Lower lobe of right lung (tissue), 2 donors: ENCODE measurements around the gene HINFP. TPM values are rescaled to one million over a fixed set of nuclear protein-coding genes. Genes with fewer than 3 reads are reported as not detected.

ENCODE experiments used
- ATAC-seq, 2 donors: fragments of 200-7000 bp; cut with Tn5 transposase; one replicate each; pipeline ENCODE4 v1.9.1; 2020 to 2022; ENCODE audit warnings: mild to moderate bottlenecking in 2 of 2, moderate library complexity in 2 of 2
- DNase-seq: peaks from one replicate; pipeline ENCODE4 v3.0.0-alpha.2; 2020
- H3K27ac ChIP-seq: fragments of 200-600 bp; one replicate; pipeline ENCODE4 v1.8.0; 2022
- H3K27me3 ChIP-seq: fragments of 200-600 bp; one replicate; pipeline ENCODE4 v1.8.0; 2022; ENCODE audit warnings: low read depth
- H3K36me3 ChIP-seq: fragments of 200-600 bp; one replicate; pipeline ENCODE4 v1.8.0; 2022; ENCODE audit warnings: mild to moderate bottlenecking
- H3K4me1 ChIP-seq: fragments of 200-600 bp; one replicate; pipeline ENCODE4 v1.8.0; 2022
- H3K4me3 ChIP-seq: fragments of 200-600 bp; one replicate; pipeline ENCODE4 v1.8.0; 2022; ENCODE audit warnings: mild to moderate bottlenecking
- H3K9me3 ChIP-seq: fragments of 200-600 bp; one replicate; pipeline ENCODE4 v1.8.0; 2022
- intact Hi-C: fragments of 100-400 bp; cut with DNase I; formaldehyde crosslinking; loops from one replicate; pipeline ENCODE4 v1.11.0; 2022
- total RNA-seq: library from RNA; stranded (reverse); fragmentation: NEBNext Ultra II Directional; extraction: Animal tissue kit (Norgen Biotek cat#: 25700); gene quantifications from one replicate; pipeline ENCODE4 v1.2.1, GENCODE V29; 2021
- TF ChIP-seq, protein P1 (sequence below): fragments of 200-600 bp; IDR thresholded peaks from one replicate; pipeline ENCODE4 v1.8.0; 2022; ENCODE audit warnings: antibody characterized with exemption, mild to moderate bottlenecking
- donor health status: DM: no; HTN: yes; CAD: no; lungs with severe emphysema.

HINFP gene
- total RNA-seq, 1 donor from 2014 or later = 31.0 TPM

DNA sequence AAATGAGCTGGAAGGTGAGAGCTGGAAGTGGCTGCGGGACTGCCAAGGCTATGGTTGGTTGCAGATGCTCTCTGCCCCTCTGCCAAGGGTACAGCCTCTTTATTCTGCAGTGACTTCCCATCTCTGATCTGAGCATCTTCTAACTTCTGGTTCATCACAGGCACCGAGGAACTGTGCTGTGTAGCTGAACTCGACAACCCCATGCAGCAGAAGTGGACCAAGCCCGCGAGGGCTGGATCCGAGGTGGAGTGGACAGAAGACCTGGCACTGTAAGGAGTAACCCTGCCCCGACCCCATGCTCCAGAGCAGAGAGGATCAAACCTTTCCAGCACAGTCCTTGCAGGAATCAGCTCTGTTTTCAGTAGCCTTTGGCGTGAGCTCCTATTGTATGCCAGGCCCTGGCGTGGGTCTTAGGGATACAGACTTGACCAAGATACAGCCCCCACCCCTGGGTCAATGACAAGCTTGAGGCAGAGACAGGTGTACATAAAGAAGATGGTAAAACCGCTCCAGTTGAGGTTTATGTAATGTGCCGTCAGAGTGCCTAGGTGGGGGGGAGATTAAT lies 9.9 kb upstream of the HINFP start:
- H3K9me3 ChIP-seq = no peaks in the 10 kb centered on the region
- H3K4me1 ChIP-seq = peaks cover 29% of the 10 kb centered on the region
- TF ChIP-seq, protein P1, sequence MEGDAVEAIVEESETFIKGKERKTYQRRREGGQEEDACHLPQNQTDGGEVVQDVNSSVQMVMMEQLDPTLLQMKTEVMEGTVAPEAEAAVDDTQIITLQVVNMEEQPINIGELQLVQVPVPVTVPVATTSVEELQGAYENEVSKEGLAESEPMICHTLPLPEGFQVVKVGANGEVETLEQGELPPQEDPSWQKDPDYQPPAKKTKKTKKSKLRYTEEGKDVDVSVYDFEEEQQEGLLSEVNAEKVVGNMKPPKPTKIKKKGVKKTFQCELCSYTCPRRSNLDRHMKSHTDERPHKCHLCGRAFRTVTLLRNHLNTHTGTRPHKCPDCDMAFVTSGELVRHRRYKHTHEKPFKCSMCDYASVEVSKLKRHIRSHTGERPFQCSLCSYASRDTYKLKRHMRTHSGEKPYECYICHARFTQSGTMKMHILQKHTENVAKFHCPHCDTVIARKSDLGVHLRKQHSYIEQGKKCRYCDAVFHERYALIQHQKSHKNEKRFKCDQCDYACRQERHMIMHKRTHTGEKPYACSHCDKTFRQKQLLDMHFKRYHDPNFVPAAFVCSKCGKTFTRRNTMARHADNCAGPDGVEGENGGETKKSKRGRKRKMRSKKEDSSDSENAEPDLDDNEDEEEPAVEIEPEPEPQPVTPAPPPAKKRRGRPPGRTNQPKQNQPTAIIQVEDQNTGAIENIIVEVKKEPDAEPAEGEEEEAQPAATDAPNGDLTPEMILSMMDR = no peak
- no peaks in the 10 kb centered on the region for H3K27me3 ChIP-seq
- H3K36me3 ChIP-seq = peaks cover 65% of the 10 kb centered on the region
- ATAC-seq (no peak), DNase-seq (no peak)
- intact Hi-C loops = no loop called here
- no peak overlapping the region for H3K27ac ChIP-seq
- no peak overlapping the region for H3K4me3 ChIP-seq

DNA sequence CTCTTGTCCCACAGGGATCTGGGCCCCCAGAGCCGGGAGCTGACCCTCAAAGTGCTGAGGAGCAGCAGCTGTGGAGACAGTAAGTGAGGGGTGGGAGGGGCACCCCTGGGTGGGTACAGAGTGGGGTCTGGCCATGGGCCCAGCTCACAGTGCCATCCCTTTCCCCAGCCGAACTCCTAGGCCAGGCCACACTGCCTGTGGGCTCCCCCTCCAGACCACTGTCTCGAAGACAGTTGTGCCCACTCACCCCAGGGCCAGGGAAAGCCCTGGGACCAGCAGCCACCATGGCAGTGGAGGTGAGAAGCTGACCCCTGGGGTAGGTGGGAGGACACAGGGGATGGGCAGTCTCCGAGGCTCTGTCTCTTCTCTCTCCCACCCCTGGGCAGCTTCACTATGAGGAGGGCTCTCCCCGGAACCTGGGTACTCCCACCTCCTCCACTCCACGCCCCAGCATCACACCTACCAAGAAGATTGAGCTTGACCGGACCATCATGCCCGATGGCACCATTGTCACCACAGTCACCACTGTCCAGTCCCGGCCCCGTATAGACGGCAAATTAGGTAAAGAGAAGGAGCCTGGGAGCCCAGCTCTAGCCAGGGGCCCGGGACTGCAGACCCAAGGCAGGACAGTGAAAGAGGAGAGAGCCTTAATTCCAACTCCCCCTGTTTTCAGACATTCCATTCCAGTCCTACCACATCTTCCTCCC lies 8.9 kb upstream of the HINFP start:
- H3K9me3 ChIP-seq = no peaks in the 10 kb centered on the region
- TF ChIP-seq, protein P1 = no peak
- H3K4me1 ChIP-seq = peaks cover 25% of the 10 kb centered on the region
- H3K27me3 ChIP-seq = no peaks in the 10 kb centered on the region
- no peak overlapping the region for H3K27ac ChIP-seq
- intact Hi-C loops = no loop called here
- ATAC-seq = no peak
- peaks cover 65% of the 10 kb centered on the region for H3K36me3 ChIP-seq
- H3K4me3 ChIP-seq = no peak overlapping the region
- no peak for DNase-seq

DNA sequence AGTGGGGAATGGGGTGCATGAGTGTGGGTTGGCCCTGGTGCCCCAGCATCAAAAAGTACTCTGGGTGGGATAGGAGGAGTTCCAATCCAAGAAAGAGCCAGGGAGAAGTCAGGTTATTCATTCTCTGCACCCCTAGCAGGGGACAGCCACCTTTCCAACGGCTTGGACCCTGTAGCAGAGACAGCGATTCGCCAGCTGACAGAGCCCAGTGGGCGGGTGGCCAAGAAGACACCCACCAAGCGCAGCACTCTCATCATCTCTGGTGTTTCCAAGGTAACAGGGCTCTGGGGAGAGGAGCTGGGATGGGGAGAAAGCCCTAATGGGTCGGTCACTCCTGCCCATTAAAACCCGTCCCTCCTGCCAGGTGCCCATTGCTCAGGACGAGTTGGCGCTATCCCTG lies 7.7 kb upstream of the HINFP start:
- peaks cover 72% of the 10 kb centered on the region for H3K36me3 ChIP-seq
- DNase-seq (no peak), ATAC-seq (no peak)

DNA sequence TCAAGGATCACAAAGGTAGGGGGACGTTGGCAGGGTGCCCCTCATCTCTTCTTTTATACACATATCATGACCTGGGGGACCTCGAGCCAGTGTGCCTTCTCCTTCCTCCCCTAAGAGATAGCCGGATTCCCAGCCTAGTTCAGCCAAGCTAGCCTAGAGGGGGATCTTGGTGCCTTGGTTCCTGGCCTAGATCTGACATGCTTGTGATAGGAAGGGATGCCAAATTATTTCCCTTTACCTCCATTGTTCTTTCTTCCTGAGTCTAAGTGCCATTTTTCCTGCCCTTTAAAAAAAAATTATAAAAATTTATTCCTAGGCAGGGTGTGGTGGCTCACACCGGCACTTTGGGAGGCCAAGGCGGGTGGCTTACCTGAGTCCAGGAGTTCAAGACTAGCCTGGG lies 7.0 kb upstream of the HINFP start:
- peaks cover 13% of the 10 kb centered on the region for H3K4me1 ChIP-seq
- ATAC-seq (no peak), DNase-seq (no peak)
- H3K27me3 ChIP-seq = no peaks in the 10 kb centered on the region
- H3K36me3 ChIP-seq = peaks cover 72% of the 10 kb centered on the region
- no peak overlapping the region for H3K27ac ChIP-seq
- no peaks in the 10 kb centered on the region for H3K9me3 ChIP-seq
- no peak overlapping the region for H3K4me3 ChIP-seq
- TF ChIP-seq, protein P1 = no peak
- intact Hi-C loops = no loop called here

More for the DNA sequence above, 7.7 kb upstream of the HINFP start:
- Histone ChIP-seq H3K27ac (no peak overlapping the region), H3K4me1 (peaks cover 19% of the 10 kb centered on the region), H3K27me3 (no peaks in the 10 kb centered on the region), H3K4me3 (no peak overlapping the region), H3K9me3 (no peaks in the 10 kb centered on the region)
- intact Hi-C loops = no loop called here
- TF ChIP-seq, protein P1 = no peak

DNA sequence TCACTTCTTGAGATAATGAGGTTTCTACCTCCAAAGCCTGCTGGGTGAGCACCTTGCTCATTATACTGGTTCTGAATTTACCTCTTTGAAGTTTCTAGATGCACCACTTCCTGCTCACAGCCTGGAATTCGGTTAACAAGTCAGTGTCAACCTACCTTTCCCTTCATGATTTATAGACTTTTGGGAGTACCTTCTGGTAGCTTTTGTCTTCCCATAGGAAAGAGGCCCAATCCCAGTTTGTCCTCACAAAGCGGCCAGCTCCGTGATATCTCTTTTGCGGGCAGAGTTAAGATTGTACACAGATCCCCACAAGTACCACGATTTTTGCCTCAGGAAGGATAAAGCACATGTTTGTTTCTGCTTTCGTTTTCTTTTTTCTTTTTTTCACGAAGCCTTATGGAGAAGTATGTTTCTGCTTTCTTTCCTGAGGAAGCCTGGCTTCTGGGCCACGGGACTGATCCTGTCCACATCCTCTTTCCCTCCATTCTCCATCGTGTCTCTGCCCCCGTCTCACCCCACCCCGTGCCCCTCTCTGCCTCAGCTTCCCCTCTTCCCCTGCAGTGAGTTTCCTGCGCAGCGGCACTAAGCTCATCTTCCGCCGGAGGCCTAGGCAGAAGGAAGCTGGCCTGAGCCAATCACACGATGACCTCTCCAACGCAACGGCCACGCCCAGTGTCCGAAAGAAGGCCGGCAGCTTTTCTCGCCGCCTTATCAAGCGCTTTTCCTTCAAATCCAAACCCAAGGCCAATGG lies 5.7 kb upstream of the HINFP start:
- Histone ChIP-seq H3K9me3 (no peaks in the 10 kb centered on the region), H3K4me3 (peak overlapping the region; percentile 23), H3K36me3 (peaks cover 63% of the 10 kb centered on the region), H3K27me3 (no peaks in the 10 kb centered on the region), H3K27ac (peak overlapping the region; percentile 68), H3K4me1 (peaks cover 4% of the 10 kb centered on the region)
- DNase-seq = peak; percentile 85
- TF ChIP-seq, protein P1 = no peak
- peak; percentile 59 to 79 for ATAC-seq
- intact Hi-C loops = no loop called here
